ENCODE data around the gene WBP1.
A peak's percentile ranks its signal among the peaks of the same experiment; 100 is the strongest.

WBP1 gene

DNA sequence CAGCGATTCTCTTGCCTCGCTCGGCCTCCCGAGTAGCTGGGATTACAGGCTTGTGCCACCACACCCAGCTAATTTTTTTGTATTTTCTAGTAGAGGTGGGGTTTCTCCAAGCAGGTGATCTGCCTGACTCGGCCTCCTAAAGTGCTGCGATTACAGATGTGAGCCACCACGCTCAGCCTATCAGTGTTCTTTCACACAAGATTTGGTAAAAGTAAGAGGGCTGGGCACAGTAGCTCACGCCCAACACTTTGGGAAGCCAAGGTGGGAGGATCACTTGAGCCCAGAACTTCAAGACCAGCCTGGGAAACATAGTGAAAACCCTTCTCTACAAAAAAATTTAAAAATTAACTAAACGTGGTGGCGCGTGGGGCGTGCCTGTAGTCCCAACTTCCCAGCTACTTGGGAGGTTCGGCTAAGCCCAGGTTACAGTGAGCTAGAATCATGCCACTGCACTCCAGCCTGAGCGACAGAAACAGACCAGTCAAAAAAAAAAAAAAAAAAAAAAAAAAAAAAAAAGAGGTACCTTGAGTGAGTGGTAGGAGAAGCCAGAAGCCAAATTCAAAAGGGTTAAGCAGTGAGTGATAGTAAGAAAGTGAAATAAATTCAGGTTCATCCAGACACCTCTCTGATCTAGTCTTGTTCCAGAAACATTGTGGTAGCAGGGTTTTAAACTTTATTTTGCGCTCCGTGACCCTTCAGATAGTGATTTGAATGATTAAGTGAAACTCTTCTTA is 13.3 kb downstream of the WBP1 start:
- TF ChIP-seq, protein P1, sequence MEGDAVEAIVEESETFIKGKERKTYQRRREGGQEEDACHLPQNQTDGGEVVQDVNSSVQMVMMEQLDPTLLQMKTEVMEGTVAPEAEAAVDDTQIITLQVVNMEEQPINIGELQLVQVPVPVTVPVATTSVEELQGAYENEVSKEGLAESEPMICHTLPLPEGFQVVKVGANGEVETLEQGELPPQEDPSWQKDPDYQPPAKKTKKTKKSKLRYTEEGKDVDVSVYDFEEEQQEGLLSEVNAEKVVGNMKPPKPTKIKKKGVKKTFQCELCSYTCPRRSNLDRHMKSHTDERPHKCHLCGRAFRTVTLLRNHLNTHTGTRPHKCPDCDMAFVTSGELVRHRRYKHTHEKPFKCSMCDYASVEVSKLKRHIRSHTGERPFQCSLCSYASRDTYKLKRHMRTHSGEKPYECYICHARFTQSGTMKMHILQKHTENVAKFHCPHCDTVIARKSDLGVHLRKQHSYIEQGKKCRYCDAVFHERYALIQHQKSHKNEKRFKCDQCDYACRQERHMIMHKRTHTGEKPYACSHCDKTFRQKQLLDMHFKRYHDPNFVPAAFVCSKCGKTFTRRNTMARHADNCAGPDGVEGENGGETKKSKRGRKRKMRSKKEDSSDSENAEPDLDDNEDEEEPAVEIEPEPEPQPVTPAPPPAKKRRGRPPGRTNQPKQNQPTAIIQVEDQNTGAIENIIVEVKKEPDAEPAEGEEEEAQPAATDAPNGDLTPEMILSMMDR (IDR thresholded peaks at IDR 0.05; ENCODE audit: low read depth, low read length) = no peak
- H3K4me3 ChIP-seq (ENCODE audit: low read depth, low read length) = peak overlapping the region; percentile 74

DNA sequence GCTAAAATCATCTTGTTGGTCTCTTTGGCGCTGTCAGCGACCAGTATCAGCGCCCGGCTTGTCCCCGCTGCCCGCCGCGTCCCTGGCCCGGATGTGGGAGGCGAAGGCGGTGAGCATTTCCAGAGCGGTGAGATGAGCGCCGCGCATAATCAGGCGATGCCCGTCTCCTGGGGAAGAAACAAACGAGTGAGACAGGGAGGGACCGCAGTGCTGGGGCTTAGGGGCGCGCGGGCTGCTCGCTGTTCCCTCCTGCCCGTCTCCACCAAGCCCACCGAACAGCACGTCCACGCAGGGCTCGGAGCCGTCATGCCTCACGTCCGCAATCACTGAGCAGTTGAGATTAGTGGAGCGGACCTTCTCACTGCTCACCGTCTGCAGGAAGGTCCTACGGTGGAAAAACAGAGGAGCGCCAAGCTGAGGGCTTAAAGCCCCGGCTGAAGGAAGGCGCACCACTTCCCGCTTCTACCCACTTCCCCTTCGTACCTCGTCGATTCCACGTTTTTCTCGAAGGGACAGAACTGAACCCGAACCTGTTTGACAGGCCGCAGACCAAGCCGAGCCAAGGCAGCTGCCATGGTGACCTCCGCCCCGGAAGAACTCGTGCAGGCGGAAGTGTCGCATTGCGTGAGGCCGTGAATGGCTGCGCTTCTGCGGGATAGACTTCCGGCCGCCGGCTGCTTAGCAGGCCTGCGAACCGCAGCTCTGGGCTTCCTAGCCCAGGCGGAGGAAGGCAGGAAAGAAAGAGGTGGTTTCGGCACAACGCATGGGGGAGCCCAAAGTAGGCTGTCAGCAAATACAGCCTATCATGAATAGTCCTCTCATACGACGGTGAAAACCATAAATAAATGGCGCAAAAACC is 14.1 kb downstream of the WBP1 start, which contains the start of gene MRPL53:
Gene MRPL53, minus strand, starts transcription at position 595 of the 859 bp plus-strand sequence. Its CDS starts 20 bp downstream, at position 575.
- TF ChIP-seq, protein P1 (IDR thresholded peaks at IDR 0.05; ENCODE audit: low read depth, low read length) = no peak

DNA sequence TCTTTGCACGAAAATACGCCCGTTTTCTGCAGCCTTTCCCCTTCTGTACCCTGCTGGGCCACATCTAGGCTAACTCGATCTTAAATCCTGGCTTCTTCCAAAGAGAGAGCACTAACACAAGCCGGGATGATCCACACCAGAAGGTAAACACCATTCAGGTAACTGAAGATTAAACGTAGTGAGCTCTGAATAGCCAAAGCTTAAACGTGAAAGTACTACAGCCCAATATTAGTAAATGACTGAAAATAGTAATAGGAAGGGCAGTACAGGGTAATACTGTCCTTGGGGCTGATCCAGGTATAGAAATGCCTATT is 14.7 kb downstream of the WBP1 start:
- H3K4me3 ChIP-seq (ENCODE audit: low read depth, low read length) = peak overlapping the region; percentile 74
- TF ChIP-seq, protein P1 (IDR thresholded peaks at IDR 0.05; ENCODE audit: low read depth, low read length) = no peak

More for the DNA sequence above, 14.1 kb downstream of the WBP1 start, which contains the start of gene MRPL53:
- peak within 1 kb of the TSS; percentile 74 for H3K4me3 ChIP-seq (ENCODE audit: low read depth, low read length)

DNA sequence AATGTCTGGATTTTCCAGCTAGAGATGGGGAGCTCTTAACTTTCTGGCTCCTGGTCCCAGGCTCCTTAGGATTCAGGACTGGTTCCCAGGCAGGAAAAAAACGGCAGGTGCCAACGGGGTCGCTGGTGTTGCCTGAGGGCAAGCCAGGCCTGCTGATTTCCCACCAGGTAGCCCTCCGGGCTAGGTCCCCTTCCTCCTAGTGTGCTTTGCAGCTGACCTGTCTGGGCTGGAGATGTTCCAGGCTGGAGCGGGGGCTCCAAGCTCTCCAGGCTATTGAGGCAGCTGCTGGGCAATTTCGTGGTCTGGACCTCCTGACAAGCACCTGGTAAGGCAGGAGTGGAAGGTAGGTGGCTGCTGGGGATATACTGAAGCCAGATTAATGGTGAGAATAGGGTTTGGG is 16.2 kb downstream of the WBP1 start:
- TF ChIP-seq, protein P1 (IDR thresholded peaks at IDR 0.05; ENCODE audit: low read depth, low read length) = no peak
- no peak overlapping the region for H3K4me3 ChIP-seq (ENCODE audit: low read depth, low read length)

DNA sequence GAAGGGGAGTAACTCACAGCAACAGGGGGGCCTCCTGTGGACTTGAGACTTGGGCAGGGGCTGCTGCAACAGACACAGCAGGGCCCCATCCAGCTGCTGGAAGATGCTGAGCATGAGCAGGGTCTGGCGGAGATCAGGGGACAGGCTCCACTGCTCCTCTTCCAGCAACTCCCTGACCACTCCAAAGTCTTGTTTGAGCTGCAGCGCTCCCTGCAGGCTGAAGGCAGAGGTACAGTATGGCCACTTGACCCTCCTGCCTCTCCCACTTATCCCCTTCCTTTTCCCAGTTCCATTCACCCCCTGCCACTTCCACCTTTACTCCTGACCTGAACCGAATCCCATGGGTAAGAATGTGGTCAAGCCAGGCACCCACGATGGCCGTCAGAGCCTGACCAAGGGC is 16.7 kb downstream of the WBP1 start:
- TF ChIP-seq, protein P1 (IDR thresholded peaks at IDR 0.05; ENCODE audit: low read depth, low read length) = 0 out of 2 replicates have a peak, but pooled peaks have one; percentile 32

DNA sequence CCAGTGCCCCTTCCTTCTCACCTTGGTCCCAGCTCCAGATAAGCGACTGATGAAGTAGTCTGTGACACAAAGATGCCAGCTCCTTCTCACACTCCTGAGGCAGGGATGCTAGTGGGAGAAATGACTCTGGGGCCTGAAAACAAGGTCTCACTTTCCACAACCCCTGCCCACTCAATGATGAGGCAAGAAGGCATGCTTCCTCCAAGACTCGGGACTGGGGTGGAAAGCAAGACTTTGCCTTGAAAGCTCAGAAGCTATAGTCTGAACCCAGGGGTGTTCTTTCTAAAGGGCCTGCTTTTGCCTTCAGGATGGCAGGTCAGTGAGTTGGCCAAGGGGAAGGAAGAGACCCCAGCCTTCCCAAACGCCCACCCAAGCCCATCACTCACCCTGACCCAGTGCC is 23.2 kb downstream of the WBP1 start:
- TF ChIP-seq, protein P1 (IDR thresholded peaks at IDR 0.05; ENCODE audit: low read depth, low read length) = no peak
- H3K4me3 ChIP-seq (ENCODE audit: low read depth, low read length) = peak overlapping the region; percentile 93

More for the DNA sequence above, 16.7 kb downstream of the WBP1 start:
- H3K4me3 ChIP-seq (ENCODE audit: low read depth, low read length) = no peak overlapping the region
